ENCODE data around the gene LDAH. TPM values are rescaled to one million over a fixed set of nuclear protein-coding genes. Genes with fewer than 3 reads are reported as not detected.
"Not testable (repeated sequence)": the region's sequence is repeated elsewhere in the genome, so short reads cannot be mapped to it uniquely, and the experiment has no call there.

Gene LDAH
- total RNA-seq, 4 donors from 2014 or later, result 8.2 to 14.1 (median 10.9) TPM

- DNase-seq (ENCODE audit: low spot score), result no peak
Measured at GRCh38 chr2:20796374-20796791, 26.5 kb downstream of the LDAH start.

GRCh38 chr2:20793944-20794343 lies 29.0 kb downstream of the LDAH start:
- not testable (repeated sequence) for DNase-seq (ENCODE audit: low spot score); ATAC-seq (ENCODE audit: low FRiP score)

More at GRCh38 chr2:20796374-20796791, 26.5 kb downstream of the LDAH start:
- no peak for TF ChIP-seq CTCF (IDR thresholded peaks at IDR 0.05)
- peak; percentile 73 for ATAC-seq (ENCODE audit: low FRiP score)

GRCh38 chr2:20781656-20782265 lies 41.1 kb downstream of the LDAH start:
- TF ChIP-seq CTCF (IDR thresholded peaks at IDR 0.05), result no peak
- ATAC-seq (ENCODE audit: low FRiP score), result no peak
- no peak for DNase-seq (ENCODE audit: low spot score)

- TF ChIP-seq CTCF (IDR thresholded peaks at IDR 0.05), result no peak
- ATAC-seq (ENCODE audit: low FRiP score) (no peak), DNase-seq (ENCODE audit: low spot score) (no peak)
Measured at GRCh38 chr2:20771299-20771698, 51.6 kb downstream of the LDAH start.

GRCh38 chr2:20766798-20767644 lies 55.9 kb downstream of the LDAH start:
- no peak for TF ChIP-seq CTCF (IDR thresholded peaks at IDR 0.05)
- DNase-seq (ENCODE audit: low spot score) (no peak), ATAC-seq (ENCODE audit: low FRiP score) (peak; percentile 41)

GRCh38 chr2:20766213-20766612 lies 56.7 kb downstream of the LDAH start:
- ATAC-seq (ENCODE audit: low FRiP score) (no peak), DNase-seq (ENCODE audit: low spot score) (no peak)
- TF ChIP-seq CTCF (IDR thresholded peaks at IDR 0.05), result no peak

GRCh38 chr2:20762945-20763683 lies 59.8 kb downstream of the LDAH start:
- TF ChIP-seq CTCF (IDR thresholded peaks at IDR 0.05), result no peak
- ATAC-seq (ENCODE audit: low FRiP score) (no peak), DNase-seq (ENCODE audit: low spot score) (no peak)
